Measurements from ENCODE around the gene GMIP.

GMIP gene

GRCh38 chr19:19624032-19624570, 19.4 kb downstream of the GMIP start:
- ATAC-seq (ENCODE audit: insufficient read depth, low read depth): no peak
- Histone ChIP-seq H3K4me2 (ENCODE audit: insufficient read depth, low read length) (no peak overlapping the region), H3K9ac (ENCODE audit: low read depth, low read length) (no peak overlapping the region), H3K4me1 (ENCODE audit: insufficient read depth, low read length) (peaks cover 2% of the 10 kb centered on the region), H3K79me2 (ENCODE audit: insufficient read depth, low read length) (no peaks in the 10 kb centered on the region), H2AFZ (ENCODE audit: low read depth, low read length) (no peak overlapping the region), H3K36me3 (ENCODE audit: insufficient read depth, low read length) (peaks cover 13% of the 10 kb centered on the region; the same call in 1 of the 2 replicates), H3K9me3 (ENCODE audit: insufficient read depth, low read length, severe bottlenecking) (no peaks in the 10 kb centered on the region), H4K20me1 (ENCODE audit: insufficient read depth, low read length) (no peaks in the 10 kb centered on the region), H3K27me3 (ENCODE audit: insufficient read depth, low read length, poor library complexity) (no peaks in the 10 kb centered on the region), H3K27ac (ENCODE audit: low read length) (no peak overlapping the region), H3K4me3 (ENCODE audit: low read depth in 1 of 2, low read length in 2 of 2) (no peak overlapping the region)
- no peak for DNase-seq
- TF ChIP-seq CTCF (IDR thresholded peaks at IDR 0.05; ENCODE audit: borderline replicate concordance, extremely low read depth, low read length, poor library complexity, severe bottlenecking) (no peak), EZH2 (IDR thresholded peaks at IDR 0.05; ENCODE audit: borderline replicate concordance, low read depth, low read length, severe bottlenecking) (no peak)

GRCh38 chr19:19623383-19623782, 20.1 kb downstream of the GMIP start:
- Histone ChIP-seq H3K27me3 (ENCODE audit: insufficient read depth, low read length, poor library complexity) (no peaks in the 10 kb centered on the region), H3K4me1 (ENCODE audit: insufficient read depth, low read length) (peaks cover 7% of the 10 kb centered on the region), H3K9me3 (ENCODE audit: insufficient read depth, low read length, severe bottlenecking) (no peaks in the 10 kb centered on the region), H3K79me2 (ENCODE audit: insufficient read depth, low read length) (0 out of 2 replicates have a peak, but pooled peaks cover under 1% of the 10 kb centered on the region), H2AFZ (ENCODE audit: low read depth, low read length) (no peak overlapping the region), H3K36me3 (ENCODE audit: insufficient read depth, low read length) (peaks cover 13% of the 10 kb centered on the region; the same call in 1 of the 2 replicates), H3K9ac (ENCODE audit: low read depth, low read length) (no peak overlapping the region), H3K4me3 (ENCODE audit: low read depth in 1 of 2, low read length in 2 of 2) (no peak overlapping the region), H3K4me2 (ENCODE audit: insufficient read depth, low read length) (no peak overlapping the region), H3K27ac (ENCODE audit: low read length) (no peak overlapping the region), H4K20me1 (ENCODE audit: insufficient read depth, low read length) (no peaks in the 10 kb centered on the region)
- no peak for TF ChIP-seq CTCF (IDR thresholded peaks at IDR 0.05; ENCODE audit: borderline replicate concordance, extremely low read depth, low read length, poor library complexity, severe bottlenecking)
- TF ChIP-seq EZH2 (IDR thresholded peaks at IDR 0.05; ENCODE audit: borderline replicate concordance, low read depth, low read length, severe bottlenecking): no peak
- no peak for DNase-seq
- ATAC-seq (ENCODE audit: insufficient read depth, low read depth): no peak

- Histone ChIP-seq H3K27me3 (ENCODE audit: insufficient read depth, low read length, poor library complexity) (no peaks in the 10 kb centered on the region), H3K4me2 (ENCODE audit: insufficient read depth, low read length) (no peak overlapping the region), H4K20me1 (ENCODE audit: insufficient read depth, low read length) (no peaks in the 10 kb centered on the region), H3K36me3 (ENCODE audit: insufficient read depth, low read length) (0 out of 2 replicates have a peak, but pooled peaks cover 5% of the 10 kb centered on the region), H3K4me3 (ENCODE audit: low read depth in 1 of 2, low read length in 2 of 2) (no peak overlapping the region), H3K79me2 (ENCODE audit: insufficient read depth, low read length) (peaks cover 23% of the 10 kb centered on the region), H2AFZ (ENCODE audit: low read depth, low read length) (no peak overlapping the region), H3K9ac (ENCODE audit: low read depth, low read length) (no peak overlapping the region), H3K4me1 (ENCODE audit: insufficient read depth, low read length) (peaks cover 31% of the 10 kb centered on the region), H3K9me3 (ENCODE audit: insufficient read depth, low read length, severe bottlenecking) (no peaks in the 10 kb centered on the region), H3K27ac (ENCODE audit: low read length) (no peak overlapping the region)
- DNase-seq (no peak), ATAC-seq (ENCODE audit: insufficient read depth, low read depth) (no peak)
- TF ChIP-seq CTCF (IDR thresholded peaks at IDR 0.05; ENCODE audit: borderline replicate concordance, extremely low read depth, low read length, poor library complexity, severe bottlenecking): no peak
- TF ChIP-seq EZH2 (IDR thresholded peaks at IDR 0.05; ENCODE audit: borderline replicate concordance, low read depth, low read length, severe bottlenecking): no peak
Observed at GRCh38 chr19:19619849-19620210, 23.6 kb downstream of the GMIP start.
